Upper lobe of left lung (tissue), 4 donors: Measurements from ENCODE around the gene MEGF11.

Experiments
- EP300 ChIP-seq, 4 donors: sonication (generic); formaldehyde crosslinking; IDR thresholded peaks; one replicate each; pipeline ENCODE4 v1.5.1; 2017; ENCODE audit warnings: antibody characterized with exemption in 4 of 4, control low read depth in 2 of 4
- POLR2A ChIP-seq, 4 donors: fragments of 450-650 bp; IDR thresholded peaks; one replicate each; pipeline ENCODE4 v1.5.1; 2016 to 2017; ENCODE audit warnings: antibody characterized with exemption in 4 of 4, mild to moderate bottlenecking in 2 of 4
- POLR2AphosphoS5 ChIP-seq, 2 donors: sonication (generic); formaldehyde crosslinking; IDR thresholded peaks; one replicate each; pipeline ENCODE4 v1.5.1; 2017; ENCODE audit warnings: antibody characterized with exemption in 2 of 2
- TF ChIP-seq, protein P1 (sequence below), 6 experiments: fragments of 450-650 bp in 4 of 6; fragments of 200-600 bp in 2 of 6; sonication (generic) in 2 of 6; IDR thresholded peaks; one replicate each; pipeline ENCODE4 v1.5.1; 2016 to 2019; ENCODE audit warnings: antibody characterized with exemption in 6 of 6

DNA sequence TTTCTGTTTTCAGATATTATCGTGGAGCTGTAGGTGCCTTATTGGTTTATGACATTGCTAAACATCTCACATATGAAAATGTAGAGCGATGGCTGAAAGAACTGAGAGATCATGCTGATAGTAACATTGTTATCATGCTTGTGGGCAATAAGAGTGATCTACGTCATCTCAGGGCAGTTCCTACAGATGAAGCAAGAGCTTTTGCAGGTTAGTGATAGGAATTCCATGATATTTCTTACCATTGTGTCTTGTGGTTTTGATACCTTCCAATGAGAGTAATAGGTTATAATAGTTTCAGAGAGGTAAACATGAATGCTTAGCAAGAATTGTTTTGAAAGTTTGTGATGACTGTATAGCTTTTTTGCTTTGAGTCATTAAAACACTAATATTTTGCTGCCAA is 375.8 kb downstream of the MEGF11 start:
- TF ChIP-seq, protein P1, sequence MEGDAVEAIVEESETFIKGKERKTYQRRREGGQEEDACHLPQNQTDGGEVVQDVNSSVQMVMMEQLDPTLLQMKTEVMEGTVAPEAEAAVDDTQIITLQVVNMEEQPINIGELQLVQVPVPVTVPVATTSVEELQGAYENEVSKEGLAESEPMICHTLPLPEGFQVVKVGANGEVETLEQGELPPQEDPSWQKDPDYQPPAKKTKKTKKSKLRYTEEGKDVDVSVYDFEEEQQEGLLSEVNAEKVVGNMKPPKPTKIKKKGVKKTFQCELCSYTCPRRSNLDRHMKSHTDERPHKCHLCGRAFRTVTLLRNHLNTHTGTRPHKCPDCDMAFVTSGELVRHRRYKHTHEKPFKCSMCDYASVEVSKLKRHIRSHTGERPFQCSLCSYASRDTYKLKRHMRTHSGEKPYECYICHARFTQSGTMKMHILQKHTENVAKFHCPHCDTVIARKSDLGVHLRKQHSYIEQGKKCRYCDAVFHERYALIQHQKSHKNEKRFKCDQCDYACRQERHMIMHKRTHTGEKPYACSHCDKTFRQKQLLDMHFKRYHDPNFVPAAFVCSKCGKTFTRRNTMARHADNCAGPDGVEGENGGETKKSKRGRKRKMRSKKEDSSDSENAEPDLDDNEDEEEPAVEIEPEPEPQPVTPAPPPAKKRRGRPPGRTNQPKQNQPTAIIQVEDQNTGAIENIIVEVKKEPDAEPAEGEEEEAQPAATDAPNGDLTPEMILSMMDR (IDR thresholded peaks at IDR 0.05), result no peak
- TF ChIP-seq POLR2A (IDR thresholded peaks at IDR 0.05), result no peak
- no peak for TF ChIP-seq POLR2AphosphoS5 (IDR thresholded peaks at IDR 0.05)
- no peak for TF ChIP-seq EP300 (IDR thresholded peaks at IDR 0.05)
